SW480 (cell line): ENCODE data around the gene PHLDB1.
A peak's percentile ranks its signal among the peaks of the same experiment; 100 is the strongest.

Source experiments
- DNase-seq: peaks from one replicate; pipeline ENCODE4 v3.0.0-alpha.2; 2016; ENCODE audit warnings: low spot score

Gene PHLDB1

DNA sequence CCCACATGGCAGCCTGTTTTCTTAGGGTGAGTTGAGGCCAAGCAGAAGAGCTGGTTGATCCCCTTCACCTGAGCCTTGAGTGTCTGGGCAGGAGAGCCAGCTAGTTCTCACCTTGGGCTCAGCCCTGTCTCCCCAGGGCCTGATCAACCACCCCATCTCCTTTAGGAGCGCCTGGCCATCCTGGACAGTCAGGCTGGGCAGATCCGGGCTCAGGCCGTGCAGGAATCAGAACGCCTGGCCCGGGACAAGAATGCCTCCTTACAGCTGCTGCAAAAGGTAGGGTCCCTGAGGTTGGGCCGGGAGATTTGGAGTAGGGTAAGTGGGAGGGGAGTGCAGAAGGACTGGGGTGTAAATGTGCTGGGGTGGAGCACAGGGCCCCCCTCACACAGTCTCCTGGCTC lies 31.3 kb downstream of the PHLDB1 start:
- no peak for DNase-seq

GRCh38 chr11:118639899-118640298 lies 32.5 kb downstream of the PHLDB1 start:
- no peak for DNase-seq

DNA sequence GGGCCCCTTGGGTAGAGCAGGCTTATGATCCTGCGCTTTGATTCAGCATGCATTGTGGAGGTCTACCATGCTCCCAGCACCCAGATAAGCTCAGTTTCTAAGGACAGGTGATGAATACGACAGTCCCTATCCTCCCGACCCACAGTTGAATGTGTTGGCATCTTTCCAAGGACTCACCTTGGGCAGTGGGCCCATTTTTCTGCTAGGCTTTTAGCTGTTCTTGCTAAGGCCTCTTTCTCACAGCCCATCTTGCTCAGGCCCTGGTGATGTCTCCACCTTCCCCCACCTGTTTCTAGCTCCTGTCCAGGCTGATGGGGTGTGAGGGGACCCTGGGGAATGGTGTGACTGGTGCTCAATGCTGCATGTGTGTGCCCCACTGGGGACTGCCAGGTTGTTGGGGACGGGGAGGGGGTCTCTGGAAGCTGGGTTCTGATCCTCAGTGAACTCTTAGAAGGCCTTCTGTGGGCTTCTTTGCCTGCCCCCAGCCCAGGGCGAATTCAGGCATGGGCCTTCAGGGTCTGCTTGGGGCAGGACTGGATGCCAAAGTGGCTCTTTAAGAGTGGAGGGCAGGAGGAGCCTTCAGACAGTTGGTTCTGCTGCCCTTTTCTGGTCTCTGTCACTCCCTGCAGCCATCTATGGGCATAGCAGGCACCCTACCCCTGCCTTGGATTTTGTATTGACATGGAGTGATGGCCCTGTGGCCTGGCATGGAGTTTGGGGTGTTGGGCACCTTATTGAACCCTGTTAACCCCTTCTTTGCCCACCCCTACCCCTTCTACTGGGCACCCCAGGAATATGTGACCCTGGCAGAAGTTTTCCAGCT lies 33.1 kb downstream of the PHLDB1 start:
- DNase-seq, result no peak

GRCh38 chr11:118641397-118642019 lies 34.1 kb downstream of the PHLDB1 start:
- peak; percentile 73 for DNase-seq

DNA sequence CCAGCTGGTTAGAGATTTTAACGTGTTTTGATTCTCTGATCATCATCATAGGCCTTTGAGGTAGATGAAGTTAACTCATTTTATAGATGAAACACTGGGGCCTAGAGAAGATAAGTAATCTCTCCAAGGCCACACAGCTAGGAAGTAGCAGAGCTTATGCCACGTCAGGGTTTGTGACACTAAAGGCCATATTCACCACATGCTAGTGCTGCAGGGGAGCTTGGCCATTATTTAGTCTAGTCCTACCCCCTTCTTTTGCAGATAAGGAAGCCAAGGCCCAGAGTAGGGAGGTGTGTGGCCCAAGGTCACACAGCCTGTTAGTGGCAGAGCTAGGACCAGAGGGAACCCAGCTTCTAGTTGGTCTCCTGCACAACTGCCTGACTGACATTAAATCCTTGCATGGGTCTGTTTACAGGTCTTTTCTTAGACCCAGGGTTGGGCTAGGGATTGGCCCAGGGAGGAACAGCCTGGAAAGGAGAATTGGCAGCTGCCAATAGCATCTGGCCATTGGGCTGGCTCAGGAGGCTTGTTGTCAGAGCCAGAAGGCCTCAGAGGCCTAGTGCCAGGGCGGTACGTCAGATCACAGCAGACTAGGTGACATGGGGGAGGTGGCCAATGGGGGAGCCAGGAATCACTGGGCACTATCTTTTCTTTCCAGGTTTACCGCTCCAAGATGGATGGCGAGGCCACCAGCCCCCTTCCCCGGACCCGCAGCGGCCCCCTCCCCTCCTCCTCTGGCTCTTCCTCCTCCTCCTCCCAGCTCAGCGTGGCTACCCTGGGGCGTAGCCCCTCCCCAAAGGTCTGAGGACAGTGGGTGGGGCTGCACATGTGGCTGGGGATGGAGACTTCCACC lies 36.0 kb downstream of the PHLDB1 start:
- DNase-seq, result no peak

DNA sequence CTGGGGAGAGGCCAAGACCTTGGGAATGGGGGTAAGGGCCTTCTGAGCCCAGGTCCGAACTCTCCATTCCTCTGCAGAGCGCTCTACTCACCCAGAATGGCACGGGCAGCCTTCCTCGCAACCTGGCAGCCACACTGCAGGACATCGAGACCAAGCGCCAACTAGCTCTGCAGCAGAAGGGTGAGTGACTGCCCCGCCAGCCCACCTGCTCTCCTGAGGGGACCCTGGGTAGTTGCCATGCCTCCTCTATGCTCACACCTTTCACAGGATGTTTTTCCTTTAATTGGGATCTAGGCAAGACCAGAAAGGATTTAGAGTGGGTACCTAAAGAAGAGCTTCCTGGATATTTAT lies 36.6 kb downstream of the PHLDB1 start:
- no peak for DNase-seq

DNA sequence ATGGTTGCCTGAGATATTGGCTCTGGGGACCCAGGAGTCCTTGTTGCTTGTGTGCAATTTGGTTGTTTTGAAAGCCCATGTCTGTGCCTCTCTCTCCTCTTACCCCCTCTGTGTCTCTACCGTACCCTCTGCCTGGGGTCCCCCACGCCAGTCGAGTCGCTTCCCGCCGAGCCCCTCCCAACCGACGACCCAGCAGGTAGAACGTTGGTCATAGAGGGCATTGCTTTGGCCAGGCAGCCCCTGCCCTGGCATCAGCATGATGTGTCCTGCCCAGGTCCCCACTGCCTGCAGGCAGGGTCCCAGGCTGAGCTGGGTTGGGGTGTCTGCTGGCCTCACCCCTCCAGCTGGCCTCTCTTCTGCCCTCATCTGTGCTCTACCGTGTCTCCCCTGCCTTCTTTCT lies 37.1 kb downstream of the PHLDB1 start:
- no peak for DNase-seq

DNA sequence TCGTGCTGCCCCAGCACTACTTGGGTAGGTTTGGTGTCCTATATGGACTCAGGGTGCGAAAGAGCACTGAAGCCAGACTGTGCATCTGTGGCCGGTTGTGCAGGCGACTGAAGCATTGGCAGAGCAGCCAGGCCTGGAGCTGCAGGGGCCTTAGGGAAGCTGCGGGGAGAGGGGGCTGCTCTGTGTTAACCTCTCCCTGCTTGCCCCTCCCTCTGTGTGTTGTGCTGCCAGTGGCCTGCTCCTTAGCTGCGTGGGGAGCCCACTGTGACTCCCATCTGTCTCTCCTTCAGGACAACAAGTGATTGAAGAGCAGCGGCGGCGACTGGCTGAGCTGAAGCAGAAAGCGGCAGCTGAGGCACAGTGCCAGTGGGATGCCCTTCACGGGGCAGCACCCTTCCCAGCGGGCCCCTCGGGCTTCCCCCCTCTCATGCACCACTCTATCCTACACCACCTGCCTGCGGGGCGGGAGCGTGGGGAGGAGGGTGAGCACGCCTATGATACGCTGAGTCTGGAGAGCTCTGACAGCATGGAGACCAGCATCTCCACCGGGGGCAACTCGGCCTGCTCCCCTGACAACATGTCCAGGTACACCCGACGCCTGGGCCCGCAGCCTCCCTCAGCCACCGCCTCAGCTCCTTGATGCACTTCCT lies 37.8 kb downstream of the PHLDB1 start:
- no peak for DNase-seq

DNA sequence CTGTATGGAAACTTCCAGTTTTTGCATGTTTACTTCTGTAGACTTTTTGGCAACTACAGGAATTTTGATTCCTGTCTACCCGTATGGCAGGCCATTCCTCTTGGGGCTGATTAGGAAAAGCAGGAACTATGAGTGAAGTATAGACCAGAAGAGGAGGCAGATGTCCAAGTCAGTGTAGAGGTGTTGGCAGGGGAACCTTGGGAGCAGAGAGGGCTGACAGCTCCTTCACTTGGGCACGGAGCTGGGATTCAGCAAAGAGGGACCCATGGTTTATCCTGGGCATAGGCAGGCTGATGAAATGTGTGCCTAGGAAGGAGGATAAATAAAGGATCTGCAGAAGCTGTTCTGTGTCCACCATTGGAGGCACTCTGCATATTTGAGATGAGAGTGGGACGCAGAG lies 39.0 kb downstream of the PHLDB1 start:
- no peak for DNase-seq

DNA sequence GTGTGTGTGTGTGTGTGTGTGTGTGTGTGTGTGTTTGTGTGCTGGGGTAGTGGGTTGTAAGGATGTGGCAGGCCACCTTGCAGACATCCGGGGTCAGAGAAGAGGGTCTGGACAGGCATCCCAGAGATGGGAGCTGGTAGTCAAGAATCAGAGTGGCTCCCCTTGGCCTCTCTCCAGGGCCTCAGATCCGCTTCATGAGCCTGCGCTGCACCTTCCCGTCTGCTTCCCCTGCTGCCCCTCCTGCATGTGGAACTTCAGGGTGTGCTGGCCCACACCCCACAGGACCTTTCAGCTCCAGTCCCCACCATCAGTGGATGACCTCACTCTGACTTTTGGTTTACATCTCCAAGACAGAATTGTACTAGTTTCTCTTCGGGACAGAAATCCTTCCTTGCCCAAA lies 40.9 kb downstream of the PHLDB1 start:
- DNase-seq, result no peak

DNA sequence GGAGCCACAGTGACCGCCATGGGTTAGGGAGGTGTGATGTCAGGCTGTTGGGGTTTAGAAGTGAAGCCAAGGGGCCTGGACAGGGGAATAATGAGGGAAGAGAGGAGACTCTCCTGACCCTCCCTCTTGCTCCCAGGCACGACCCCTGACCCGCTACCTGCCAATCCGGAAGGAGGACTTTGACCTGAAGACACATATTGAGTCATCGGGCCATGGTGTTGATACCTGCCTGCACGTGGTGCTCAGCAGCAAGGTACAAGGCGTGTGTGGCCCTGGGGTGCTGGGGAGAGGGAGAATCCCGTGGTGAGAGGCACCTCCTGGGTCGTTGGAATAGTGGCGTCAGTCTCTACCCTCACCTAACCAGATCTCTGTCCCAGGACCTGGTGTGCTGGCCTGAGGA lies 42.5 kb downstream of the PHLDB1 start:
- DNase-seq, result no peak

- DNase-seq, result no peak
Measured at GRCh38 chr11:118650366-118650765, 43.0 kb downstream of the PHLDB1 start.

GRCh38 chr11:118651820-118652219 lies 44.4 kb downstream of the PHLDB1 start:
- no peak for DNase-seq

GRCh38 chr11:118652681-118653181 lies 45.3 kb downstream of the PHLDB1 start:
- DNase-seq, result no peak

DNA sequence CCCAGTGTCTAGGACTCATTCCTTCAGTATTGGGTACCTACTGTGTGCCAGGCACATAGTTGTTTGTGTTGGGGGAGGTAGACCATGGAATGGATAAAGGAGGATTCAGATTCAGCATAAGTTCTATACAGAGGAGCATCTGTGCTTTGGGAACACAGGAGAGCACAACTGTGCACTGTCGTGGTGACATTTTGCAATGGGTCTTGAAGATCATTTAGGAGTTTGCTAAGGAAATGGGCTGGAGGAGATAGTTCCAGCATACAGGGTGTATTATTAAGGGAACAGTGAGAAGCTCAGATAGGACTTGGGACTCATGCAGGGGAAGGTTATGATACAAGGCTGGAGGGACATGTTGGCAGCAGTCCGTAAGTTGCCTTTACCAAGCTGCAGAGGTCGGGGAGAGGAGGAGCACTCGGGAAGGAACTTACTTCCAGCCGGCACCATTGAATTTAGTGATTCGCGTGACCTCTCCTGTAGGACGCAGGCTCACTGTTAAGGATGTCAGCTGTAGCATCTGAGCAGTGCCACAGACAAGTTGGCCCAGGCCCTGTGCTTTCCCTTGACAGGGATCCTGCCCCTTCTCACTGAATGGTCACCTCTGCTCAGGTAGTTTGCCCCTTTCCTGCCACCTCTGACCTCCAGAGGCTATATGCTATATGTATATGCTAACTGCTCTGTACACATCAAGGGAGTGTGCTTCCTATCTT lies 46.4 kb downstream of the PHLDB1 start:
- no peak for DNase-seq

GRCh38 chr11:118655486-118656190 lies 48.2 kb downstream of the PHLDB1 start:
- no peak for DNase-seq

DNA sequence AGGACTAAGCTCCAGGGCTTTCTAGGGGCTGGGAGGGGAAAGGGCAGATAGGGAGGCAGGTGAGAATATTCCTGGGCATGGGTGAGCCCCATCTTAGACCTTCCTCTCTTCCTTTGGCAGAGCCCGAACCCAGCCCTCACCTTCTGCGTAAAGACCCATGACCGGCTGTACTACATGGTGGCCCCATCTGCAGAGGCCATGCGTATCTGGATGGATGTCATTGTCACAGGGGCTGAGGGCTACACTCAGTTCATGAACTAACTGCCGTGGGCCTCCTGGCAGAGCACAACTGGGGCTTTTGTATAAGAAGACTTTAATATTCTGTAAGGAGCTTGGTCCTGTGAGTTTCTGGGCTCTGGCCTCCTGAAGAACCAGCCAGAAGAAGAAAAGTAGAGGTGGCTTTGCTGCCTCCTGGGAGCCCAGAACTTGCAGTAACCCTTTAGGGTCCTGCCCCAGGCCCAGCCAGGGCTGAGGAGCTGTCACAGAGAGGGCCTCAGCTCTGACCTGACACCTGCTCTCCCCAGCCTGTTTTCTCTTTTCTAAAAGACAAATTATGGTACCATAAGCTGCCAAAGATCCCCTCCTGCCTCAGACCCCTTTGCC lies 49.2 kb downstream of the PHLDB1 start:
- DNase-seq, result no peak

GRCh38 chr11:118657238-118657637 lies 49.8 kb downstream of the PHLDB1 start:
- DNase-seq, result no peak

GRCh38 chr11:118657709-118658428 lies 50.5 kb downstream of the PHLDB1 start:
- no peak for DNase-seq
